ENCODE results near the gene SQSTM1.
A peak's percentile ranks its signal among the peaks of the same experiment; 100 is the strongest.

SQSTM1 gene

GRCh38 chr5:179820483-179821297 is at the start of gene SQSTM1:
Gene SQSTM1 (plus strand): TSS chr5:179820905. CDS start chr5:179820937, 32 bp downstream.
- H3K27me3 Mint-ChIP-seq = no peaks in the 10 kb centered on the region
- H3K36me3 Mint-ChIP-seq (ENCODE audit: low read depth) = peaks cover 31% of the 10 kb centered on the region
- H3K4me3 Mint-ChIP-seq = peak within 1 kb of the TSS; percentile 88
- ATAC-seq (peak; percentile 31), DNase-seq (peak; percentile 87)
- H3K4me1 Mint-ChIP-seq = peaks cover 50% of the 10 kb centered on the region
- no peaks in the 10 kb centered on the region for H3K9me3 Mint-ChIP-seq
- peak within 1 kb of the TSS; percentile 87 for H3K27ac Mint-ChIP-seq

- H3K4me3 Mint-ChIP-seq = no peak overlapping the region
- peaks cover 3% of the 10 kb centered on the region for H3K4me1 Mint-ChIP-seq
- no peak for DNase-seq
- peaks cover 41% of the 10 kb centered on the region for H3K36me3 Mint-ChIP-seq (ENCODE audit: low read depth)
- H3K27ac Mint-ChIP-seq = no peak overlapping the region
- H3K27me3 Mint-ChIP-seq = no peaks in the 10 kb centered on the region
- no peaks in the 10 kb centered on the region for H3K9me3 Mint-ChIP-seq
- ATAC-seq = no peak
These were observed 49.3 kb upstream of the SQSTM1 start for GRCh38 chr5:179771311-179771895.

- Mint-ChIP-seq H3K36me3 (ENCODE audit: low read depth) (peaks cover 34% of the 10 kb centered on the region), H3K4me1 (no peaks in the 10 kb centered on the region), H3K27ac (no peak overlapping the region), H3K9me3 (no peaks in the 10 kb centered on the region), H3K27me3 (no peaks in the 10 kb centered on the region), H3K4me3 (no peak overlapping the region)
- DNase-seq = no peak
- no peak for ATAC-seq
These were observed 48.4 kb upstream of the SQSTM1 start for GRCh38 chr5:179772351-179772750.

GRCh38 chr5:179773686-179774040 is 47.0 kb upstream of the SQSTM1 start:
- DNase-seq (no peak), ATAC-seq (no peak)
- H3K9me3 Mint-ChIP-seq = no peaks in the 10 kb centered on the region
- no peaks in the 10 kb centered on the region for H3K4me1 Mint-ChIP-seq
- H3K4me3 Mint-ChIP-seq = no peak overlapping the region
- H3K27me3 Mint-ChIP-seq = no peaks in the 10 kb centered on the region
- H3K36me3 Mint-ChIP-seq (ENCODE audit: low read depth) = peaks cover 34% of the 10 kb centered on the region
- no peak overlapping the region for H3K27ac Mint-ChIP-seq

GRCh38 chr5:179774442-179774841 is 46.3 kb upstream of the SQSTM1 start:
- no peaks in the 10 kb centered on the region for H3K9me3 Mint-ChIP-seq
- no peaks in the 10 kb centered on the region for H3K27me3 Mint-ChIP-seq
- H3K27ac Mint-ChIP-seq = no peak overlapping the region
- H3K4me1 Mint-ChIP-seq = no peaks in the 10 kb centered on the region
- H3K4me3 Mint-ChIP-seq = no peak overlapping the region
- ATAC-seq (no peak), DNase-seq (no peak)
- H3K36me3 Mint-ChIP-seq (ENCODE audit: low read depth) = peaks cover 31% of the 10 kb centered on the region

- Mint-ChIP-seq H3K9me3 (no peaks in the 10 kb centered on the region), H3K27me3 (no peaks in the 10 kb centered on the region), H3K4me3 (no peak overlapping the region), H3K36me3 (ENCODE audit: low read depth) (peaks cover 18% of the 10 kb centered on the region), H3K4me1 (no peaks in the 10 kb centered on the region), H3K27ac (no peak overlapping the region)
- ATAC-seq = no peak
- DNase-seq = no peak
These were observed 44.2 kb upstream of the SQSTM1 start for GRCh38 chr5:179776411-179776938.

GRCh38 chr5:179777456-179777855 is 43.2 kb upstream of the SQSTM1 start:
- peaks cover 15% of the 10 kb centered on the region for H3K36me3 Mint-ChIP-seq (ENCODE audit: low read depth)

GRCh38 chr5:179777909-179778308 is 42.8 kb upstream of the SQSTM1 start:
- ATAC-seq (no peak), DNase-seq (no peak)
- peak overlapping the region; percentile 62 for H3K27ac Mint-ChIP-seq
- H3K4me3 Mint-ChIP-seq = no peak overlapping the region
- H3K36me3 Mint-ChIP-seq (ENCODE audit: low read depth) = peaks cover 12% of the 10 kb centered on the region
- no peaks in the 10 kb centered on the region for H3K27me3 Mint-ChIP-seq
- H3K4me1 Mint-ChIP-seq = no peaks in the 10 kb centered on the region
- H3K9me3 Mint-ChIP-seq = no peaks in the 10 kb centered on the region

More at GRCh38 chr5:179777456-179777855, 43.2 kb upstream of the SQSTM1 start:
- Mint-ChIP-seq H3K27ac (no peak overlapping the region), H3K27me3 (no peaks in the 10 kb centered on the region), H3K4me1 (no peaks in the 10 kb centered on the region), H3K4me3 (no peak overlapping the region), H3K9me3 (no peaks in the 10 kb centered on the region)
- DNase-seq = no peak
- ATAC-seq = no peak

- no peak for ATAC-seq
- DNase-seq = no peak
- Mint-ChIP-seq H3K27ac (no peak overlapping the region), H3K4me1 (no peaks in the 10 kb centered on the region), H3K27me3 (no peaks in the 10 kb centered on the region), H3K9me3 (no peaks in the 10 kb centered on the region), H3K4me3 (no peak overlapping the region), H3K36me3 (ENCODE audit: low read depth) (peaks cover 8% of the 10 kb centered on the region)
These were observed 42.1 kb upstream of the SQSTM1 start for GRCh38 chr5:179778591-179778990.

GRCh38 chr5:179779826-179780225 is 40.9 kb upstream of the SQSTM1 start:
- Mint-ChIP-seq H3K4me1 (no peaks in the 10 kb centered on the region), H3K27me3 (no peaks in the 10 kb centered on the region)

GRCh38 chr5:179780362-179780761 is 40.3 kb upstream of the SQSTM1 start:
- H3K27me3 Mint-ChIP-seq = no peaks in the 10 kb centered on the region
- DNase-seq = no peak
- H3K4me3 Mint-ChIP-seq = no peak overlapping the region
- H3K27ac Mint-ChIP-seq = no peak overlapping the region
- no peaks in the 10 kb centered on the region for H3K4me1 Mint-ChIP-seq
- no peak for ATAC-seq
- no peaks in the 10 kb centered on the region for H3K9me3 Mint-ChIP-seq
- peaks cover 5% of the 10 kb centered on the region for H3K36me3 Mint-ChIP-seq (ENCODE audit: low read depth)

More at GRCh38 chr5:179779826-179780225, 40.9 kb upstream of the SQSTM1 start:
- DNase-seq (no peak), ATAC-seq (no peak)
- Mint-ChIP-seq H3K9me3 (no peaks in the 10 kb centered on the region), H3K4me3 (no peak overlapping the region), H3K36me3 (ENCODE audit: low read depth) (peaks cover 5% of the 10 kb centered on the region), H3K27ac (no peak overlapping the region)

- Mint-ChIP-seq H3K36me3 (ENCODE audit: low read depth) (no peaks in the 10 kb centered on the region), H3K9me3 (no peaks in the 10 kb centered on the region), H3K4me3 (no peak overlapping the region), H3K27me3 (no peaks in the 10 kb centered on the region), H3K27ac (no peak overlapping the region), H3K4me1 (no peaks in the 10 kb centered on the region)
- ATAC-seq (no peak), DNase-seq (no peak)
These were observed 38.9 kb upstream of the SQSTM1 start for GRCh38 chr5:179781846-179782245.

- H3K27me3 Mint-ChIP-seq = no peaks in the 10 kb centered on the region
- DNase-seq (no peak), ATAC-seq (no peak)
These were observed 37.6 kb upstream of the SQSTM1 start for GRCh38 chr5:179783128-179783527.

GRCh38 chr5:179786861-179787260 is 33.8 kb upstream of the SQSTM1 start:
- DNase-seq (no peak), ATAC-seq (no peak)
- Mint-ChIP-seq H3K27me3 (no peaks in the 10 kb centered on the region), H3K4me3 (no peak overlapping the region), H3K4me1 (no peaks in the 10 kb centered on the region), H3K36me3 (ENCODE audit: low read depth) (no peaks in the 10 kb centered on the region), H3K9me3 (no peaks in the 10 kb centered on the region), H3K27ac (no peak overlapping the region)

More at GRCh38 chr5:179783128-179783527, 37.6 kb upstream of the SQSTM1 start:
- Mint-ChIP-seq H3K36me3 (ENCODE audit: low read depth) (no peaks in the 10 kb centered on the region), H3K4me3 (no peak overlapping the region), H3K27ac (no peak overlapping the region), H3K4me1 (no peaks in the 10 kb centered on the region), H3K9me3 (no peaks in the 10 kb centered on the region)

- Mint-ChIP-seq H3K4me1 (peaks cover 3% of the 10 kb centered on the region), H3K27me3 (no peaks in the 10 kb centered on the region), H3K9me3 (no peaks in the 10 kb centered on the region), H3K27ac (no peak overlapping the region), H3K36me3 (ENCODE audit: low read depth) (no peaks in the 10 kb centered on the region), H3K4me3 (no peak overlapping the region)
- no peak for DNase-seq
- ATAC-seq = no peak
These were observed 32.4 kb upstream of the SQSTM1 start for GRCh38 chr5:179788193-179788854.
